Mucosa of gallbladder (tissue), 1 donor: Measurements from ENCODE around the gene GNPTG. TPM values are rescaled to one million over a fixed set of nuclear protein-coding genes. Genes with fewer than 3 reads are reported as not detected.

ENCODE experiments used
- DNase-seq: peaks from one replicate; pipeline ENCODE4 v3.0.0-alpha.2; 2020; ENCODE audit warnings: low spot score
- total RNA-seq: library from RNA; stranded (reverse); gene quantifications from one replicate; pipeline ENCODE4 v1.2.1, GENCODE V29; 2021
- donor health status: DM: no; HTN: no; CAD: no.

Gene GNPTG
- 86.6 TPM for total RNA-seq

- DNase-seq = peak; percentile 84
These were observed at the start of gene GNPTG, which contains the start of gene TSR3 for GRCh38 chr16:1351582-1352362. Gene GNPTG (plus strand): TSS chr16:1351931. CDS start chr16:1351966, 35 bp downstream. Gene TSR3 (minus strand): TSS chr16:1351878. CDS start chr16:1351804, 74 bp downstream.

- no peak for DNase-seq
These were observed 45.9 kb upstream of the GNPTG start for GRCh38 chr16:1305823-1306222.

GRCh38 chr16:1306334-1306733, 45.4 kb upstream of the GNPTG start:
- no peak for DNase-seq

- DNase-seq = no peak
These were observed 43.4 kb upstream of the GNPTG start for GRCh38 chr16:1308036-1308976.

GRCh38 chr16:1308977-1309885, 42.5 kb upstream of the GNPTG start, which contains the start of gene UBE2I:
Gene UBE2I (plus strand): TSS chr16:1309636. CDS start chr16:1314031, 4,395 bp downstream.
- peak; percentile 98 for DNase-seq

- DNase-seq = peak; percentile 44
These were observed 41.6 kb upstream of the GNPTG start for GRCh38 chr16:1309888-1310831.

- DNase-seq = no peak
These were observed 40.9 kb upstream of the GNPTG start for GRCh38 chr16:1310832-1311200.

- DNase-seq = no peak
These were observed 40.5 kb upstream of the GNPTG start for GRCh38 chr16:1311212-1311737.

GRCh38 chr16:1311738-1312466, 39.8 kb upstream of the GNPTG start:
- no peak for DNase-seq

- no peak for DNase-seq
These were observed 39.3 kb upstream of the GNPTG start for GRCh38 chr16:1312467-1312816.

- DNase-seq = no peak
These were observed 38.8 kb upstream of the GNPTG start for GRCh38 chr16:1312903-1313302.

GRCh38 chr16:1313721-1314369, 37.9 kb upstream of the GNPTG start:
- DNase-seq = no peak

GRCh38 chr16:1314399-1315068, 37.2 kb upstream of the GNPTG start:
- DNase-seq = no peak

- DNase-seq = no peak
These were observed 36.4 kb upstream of the GNPTG start for GRCh38 chr16:1315081-1316032.

- DNase-seq = no peak
These were observed 35.7 kb upstream of the GNPTG start for GRCh38 chr16:1316033-1316405.

GRCh38 chr16:1317479-1318267, 34.1 kb upstream of the GNPTG start:
- no peak for DNase-seq

- DNase-seq = no peak
These were observed 33.5 kb upstream of the GNPTG start for GRCh38 chr16:1318268-1318545.
